ENCODE measurements around the gene CLEC17A. TPM values are rescaled to one million over a fixed set of nuclear protein-coding genes. Genes with fewer than 3 reads are reported as not detected.

The CLEC17A gene
- total and polyA plus RNA-seq, 2 of the 8 experiments (the other 6 are each of a cell fraction or from before 2014, with no cell fraction given), result not detected

GRCh38 chr19:14571695-14572490 is 11.0 kb upstream of the CLEC17A start, which contains the start of gene NDUFB7 (continued):
- TF ChIP-seq KDM1A (IDR thresholded peaks at IDR 0.05; ENCODE audit: borderline replicate concordance, low read length), result peak; percentile 80; the same call in 1 of the 2 replicates
- TF ChIP-seq, protein P1, sequence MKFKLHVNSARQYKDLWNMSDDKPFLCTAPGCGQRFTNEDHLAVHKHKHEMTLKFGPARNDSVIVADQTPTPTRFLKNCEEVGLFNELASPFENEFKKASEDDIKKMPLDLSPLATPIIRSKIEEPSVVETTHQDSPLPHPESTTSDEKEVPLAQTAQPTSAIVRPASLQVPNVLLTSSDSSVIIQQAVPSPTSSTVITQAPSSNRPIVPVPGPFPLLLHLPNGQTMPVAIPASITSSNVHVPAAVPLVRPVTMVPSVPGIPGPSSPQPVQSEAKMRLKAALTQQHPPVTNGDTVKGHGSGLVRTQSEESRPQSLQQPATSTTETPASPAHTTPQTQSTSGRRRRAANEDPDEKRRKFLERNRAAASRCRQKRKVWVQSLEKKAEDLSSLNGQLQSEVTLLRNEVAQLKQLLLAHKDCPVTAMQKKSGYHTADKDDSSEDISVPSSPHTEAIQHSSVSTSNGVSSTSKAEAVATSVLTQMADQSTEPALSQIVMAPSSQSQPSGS (IDR thresholded peaks at IDR 0.05; ENCODE audit: low read length), result peak; percentile 50; the same call in 1 of the 2 replicates
- TF ChIP-seq TEAD4 (IDR thresholded peaks at IDR 0.05; ENCODE audit: low read depth, low read length), result no peak
- TF ChIP-seq PHF8 (conservative IDR thresholded peaks at IDR 0.05; ENCODE audit: low read depth, low read length), result peak; percentile 95
- TF ChIP-seq SIRT6 (IDR thresholded peaks at IDR 0.05; ENCODE audit: low read length), result no peak
- no peak for TF ChIP-seq HDAC2 (IDR thresholded peaks at IDR 0.05; ENCODE audit: borderline replicate concordance in 1 of 2, low read depth in 2 of 2, low read length in 2 of 2)
- no peak for TF ChIP-seq ZNF274 (IDR thresholded peaks at IDR 0.05; ENCODE audit: borderline replicate concordance, extremely low read depth, low read length)
- TF ChIP-seq CEBPB (IDR thresholded peaks at IDR 0.05; ENCODE audit: low read depth, low read length), result 0 out of 2 replicates have a peak, but pooled peaks have one; percentile 4
- TF ChIP-seq TAF7 (optimal IDR thresholded peaks at IDR 0.05; ENCODE audit: borderline replicate concordance, low read depth, low read length), result peak; percentile 75
- TF ChIP-seq CTCF (IDR thresholded peaks at IDR 0.05; ENCODE audit: control extremely low read depth in 1 of 3, insufficient read depth in 1 of 3, low read depth in 1 of 3, low read length in 3 of 3), result peak; percentile 87 to 95 (median 90)
- TF ChIP-seq POLR2AphosphoS5 (IDR thresholded peaks at IDR 0.05; ENCODE audit: low read depth, low read length), result peak; percentile 91
- TF ChIP-seq FOSL1 (IDR thresholded peaks at IDR 0.05; ENCODE audit: insufficient read depth, low read depth, low read length), result no peak
- no peak for TF ChIP-seq SRF (IDR thresholded peaks at IDR 0.05; ENCODE audit: low read depth, low read length)
- TF ChIP-seq SAP30 (IDR thresholded peaks at IDR 0.05; ENCODE audit: insufficient read depth, insufficient replicate concordance, low read length), result no peak
- peak; percentile 45 for TF ChIP-seq CREB1 (IDR thresholded peaks at IDR 0.05)
- peak; percentile 89 for TF ChIP-seq EGR1 (IDR thresholded peaks at IDR 0.05; ENCODE audit: borderline replicate concordance, low read depth, low read length)
- no peak for TF ChIP-seq POU5F1 (IDR thresholded peaks at IDR 0.05; ENCODE audit: low read depth, low read length)
- TF ChIP-seq RBBP5 (IDR thresholded peaks at IDR 0.05; ENCODE audit: borderline replicate concordance, low read depth, low read length), result peak; percentile 64; the same call in 1 of the 2 replicates
- peak; percentile 92 for TF ChIP-seq SP2 (IDR thresholded peaks at IDR 0.05; ENCODE audit: low read length)
- no peak for TF ChIP-seq RFX5 (IDR thresholded peaks at IDR 0.05; ENCODE audit: borderline replicate concordance, low read depth, low read length)
